ENCODE measurements around the gene CELSR1.

CELSR1 gene

DNA sequence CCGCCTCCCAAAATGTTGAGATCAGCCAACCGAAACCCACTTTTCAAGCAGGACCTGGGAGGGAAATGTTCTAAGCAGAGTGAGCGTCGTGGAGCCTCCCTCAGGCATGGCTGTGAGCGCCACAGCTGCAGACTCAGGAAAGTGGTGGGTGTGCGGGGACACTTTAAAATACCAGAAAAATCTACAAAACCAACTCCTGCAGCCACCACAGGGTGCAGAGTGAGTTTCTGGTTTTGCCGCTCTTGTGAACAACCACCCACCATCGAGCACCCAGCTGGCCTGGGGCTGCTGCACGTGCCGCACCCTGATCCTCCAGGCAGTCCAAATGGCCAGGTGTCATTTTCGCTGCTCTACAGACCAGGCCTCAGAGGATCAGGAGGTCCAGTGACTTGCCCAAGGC, 46.9 kb downstream of the CELSR1 start:
- H3K4me1 Mint-ChIP-seq, result peaks cover 3 to 5% of the 10 kb centered on the region in 2 donors
- H3K9me3 Mint-ChIP-seq, result peaks cover 0 to 3% of the 10 kb centered on the region in 2 donors
- H3K36me3 Mint-ChIP-seq, result peaks cover 0 to 4% of the 10 kb centered on the region in 2 donors
- DNase-seq (no peak), ATAC-seq (replicated peaks) (peak in 1 of 2 donors; percentile 61)
- H3K4me3 Mint-ChIP-seq, result no peak overlapping the region
- peaks cover 22 to 28% of the 10 kb centered on the region in 2 donors for H3K27me3 Mint-ChIP-seq
- H3K27ac Mint-ChIP-seq, result no peak overlapping the region

DNA sequence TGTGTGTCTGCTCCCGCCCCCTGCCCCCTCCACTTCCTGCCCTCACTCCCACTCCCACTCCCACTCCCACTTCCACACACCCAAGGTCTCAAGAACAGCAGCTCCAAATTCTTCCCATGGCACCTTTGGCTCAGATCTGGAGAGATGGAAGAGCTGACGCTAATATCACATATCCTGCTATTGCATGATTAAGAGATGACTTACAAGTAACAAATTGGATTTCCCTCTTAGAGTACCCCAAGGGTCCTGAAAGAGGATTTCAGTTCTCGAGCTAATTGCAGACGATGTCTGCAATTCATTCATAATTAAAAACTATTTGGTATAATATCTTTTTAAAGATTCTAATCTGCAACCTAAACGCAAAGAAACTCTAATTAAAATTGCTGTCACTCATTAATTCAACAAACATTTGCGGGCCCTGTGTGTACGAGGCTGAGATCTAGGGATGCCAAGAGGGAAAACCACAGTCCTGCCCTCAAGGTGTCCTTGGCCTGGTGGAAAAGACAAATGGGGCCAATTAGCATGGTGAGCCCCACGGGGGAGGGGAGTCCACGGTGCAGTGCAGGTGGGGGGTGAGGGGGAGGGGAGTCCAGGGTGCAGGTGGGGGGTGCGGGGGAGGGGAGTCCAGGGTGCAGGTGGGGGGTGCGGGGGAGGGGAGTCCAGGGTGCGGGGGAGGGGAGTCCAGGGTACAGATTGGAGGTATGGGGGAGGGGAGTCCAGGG, 50.3 kb downstream of the CELSR1 start:
- no peak for DNase-seq
- Mint-ChIP-seq H3K27me3 (peaks cover 19 to 40% of the 10 kb centered on the region in 2 donors), H3K4me1 (peaks cover 14 to 19% of the 10 kb centered on the region in 2 donors), H3K9me3 (peaks cover 0 to 3% of the 10 kb centered on the region in 2 donors), H3K27ac (no peak overlapping the region), H3K4me3 (no peak overlapping the region), H3K36me3 (peaks cover 0 to 2% of the 10 kb centered on the region in 2 donors)
- no peak for ATAC-seq (replicated peaks)

GRCh38 chr22:46484861-46485595, 52.4 kb downstream of the CELSR1 start:
- ATAC-seq (replicated peaks) (no peak), DNase-seq (no peak)
- H3K9me3 Mint-ChIP-seq, result peaks cover 0 to 3% of the 10 kb centered on the region in 2 donors
- no peak overlapping the region for H3K27ac Mint-ChIP-seq
- peaks cover 15 to 36% of the 10 kb centered on the region in 2 donors for H3K27me3 Mint-ChIP-seq
- H3K4me1 Mint-ChIP-seq, result peaks cover 24 to 31% of the 10 kb centered on the region in 2 donors
- peaks cover 0 to 2% of the 10 kb centered on the region in 2 donors for H3K36me3 Mint-ChIP-seq
- no peak overlapping the region for H3K4me3 Mint-ChIP-seq

DNA sequence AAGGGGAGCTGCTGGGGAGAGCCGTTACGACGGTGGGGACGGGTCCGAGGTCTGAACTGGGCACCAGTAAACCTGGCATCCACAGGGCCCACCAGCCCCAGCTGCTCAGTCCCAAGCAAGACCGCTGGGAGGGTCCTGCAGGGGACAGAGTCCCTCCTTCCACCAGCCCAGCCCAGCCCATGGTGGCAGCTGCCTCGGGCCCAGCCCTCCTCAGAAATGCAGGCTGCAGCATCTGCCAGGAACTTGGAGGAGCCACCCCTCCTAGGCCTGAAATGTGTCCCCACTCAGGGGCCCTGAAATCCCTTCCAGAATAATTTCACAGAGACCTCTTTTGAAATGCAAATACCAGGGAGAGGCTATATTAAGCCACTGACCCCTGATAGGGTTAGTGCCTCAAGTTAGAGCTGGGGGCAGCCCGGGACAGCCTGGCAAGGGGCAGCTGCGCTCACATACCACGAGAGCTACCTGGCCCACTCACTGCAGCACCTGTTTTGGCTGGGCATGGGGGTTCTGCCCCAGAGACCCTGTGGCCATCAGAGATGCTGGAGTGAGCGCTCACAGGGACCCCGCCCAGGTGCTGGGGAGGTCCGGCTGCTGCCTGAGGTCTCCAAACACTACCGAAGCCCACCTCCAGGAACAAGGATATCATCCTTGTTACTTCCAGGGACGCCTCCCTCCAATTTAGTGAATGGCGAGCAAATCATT, 53.1 kb downstream of the CELSR1 start:
- DNase-seq (no peak), ATAC-seq (replicated peaks) (no peak)
- Mint-ChIP-seq H3K4me3 (no peak overlapping the region), H3K27ac (no peak overlapping the region), H3K36me3 (peaks cover 0 to 2% of the 10 kb centered on the region in 2 donors), H3K4me1 (peaks cover 24 to 32% of the 10 kb centered on the region in 2 donors), H3K9me3 (peaks cover 0 to 3% of the 10 kb centered on the region in 2 donors), H3K27me3 (peaks cover 15 to 36% of the 10 kb centered on the region in 2 donors)

DNA sequence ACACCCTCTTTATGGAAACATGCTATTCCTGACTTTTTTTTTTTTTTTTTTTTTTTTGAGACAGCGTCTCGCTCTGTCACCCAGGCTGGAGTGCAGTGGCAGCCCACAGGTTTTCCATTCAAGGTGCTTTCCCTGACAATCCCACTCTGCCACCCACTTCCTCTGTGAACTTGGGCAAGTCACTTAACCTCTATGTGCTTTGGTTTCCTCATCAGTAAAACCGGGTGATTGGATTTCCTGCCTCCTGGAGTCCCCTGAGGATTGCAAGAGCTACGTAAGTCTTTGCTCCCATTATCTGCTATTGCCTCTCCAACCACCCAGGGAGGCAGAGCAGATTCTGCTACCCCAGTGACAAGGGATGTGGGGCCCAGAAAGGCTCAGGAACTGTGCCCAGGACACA, 54.1 kb downstream of the CELSR1 start:
- peak; percentile 25 for DNase-seq
- ATAC-seq (replicated peaks), result peak; percentile 73 to 79
- peaks cover 17 to 34% of the 10 kb centered on the region in 2 donors for H3K27me3 Mint-ChIP-seq
- peaks cover 24 to 32% of the 10 kb centered on the region in 2 donors for H3K4me1 Mint-ChIP-seq
- H3K36me3 Mint-ChIP-seq, result peaks cover 0 to 2% of the 10 kb centered on the region in 2 donors
- H3K27ac Mint-ChIP-seq, result peak overlapping the region; percentile 59
- no peak overlapping the region for H3K4me3 Mint-ChIP-seq
- peaks cover 0 to 3% of the 10 kb centered on the region in 2 donors for H3K9me3 Mint-ChIP-seq

DNA sequence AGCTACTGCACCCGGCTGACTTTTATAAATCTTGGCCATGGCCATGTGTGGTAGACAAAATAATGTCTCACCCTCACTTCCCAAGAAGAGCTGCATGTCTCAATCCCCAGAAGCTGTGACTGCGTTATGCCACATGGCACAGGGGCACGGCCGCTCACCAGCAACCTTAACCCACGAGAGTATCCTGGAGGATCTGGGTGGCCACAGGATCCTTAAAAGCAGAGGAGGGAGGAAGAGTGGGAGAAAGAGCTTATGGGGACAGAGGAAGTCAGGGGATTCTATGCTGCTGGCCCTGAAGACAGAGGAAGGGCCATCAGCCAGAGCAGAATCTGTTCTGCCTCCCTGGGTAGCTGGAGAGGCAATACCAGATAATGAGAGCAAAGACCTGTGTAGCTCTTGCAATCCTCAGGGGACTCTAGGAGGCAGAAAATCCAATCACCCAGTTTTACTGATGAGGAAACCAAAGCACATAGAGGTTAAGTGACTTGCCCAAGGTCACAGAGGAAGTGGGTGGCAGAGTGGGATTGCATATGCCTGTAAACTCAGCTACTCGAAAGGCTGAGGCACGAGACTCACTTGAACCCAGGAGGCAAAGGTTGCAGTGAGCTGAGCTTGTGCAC, 55.3 kb downstream of the CELSR1 start:
- Mint-ChIP-seq H3K4me1 (peaks cover 25 to 34% of the 10 kb centered on the region in 2 donors), H3K27ac (no peak overlapping the region), H3K9me3 (peaks cover 0 to 3% of the 10 kb centered on the region in 2 donors), H3K4me3 (no peak overlapping the region), H3K27me3 (peaks cover 20 to 34% of the 10 kb centered on the region in 2 donors), H3K36me3 (peaks cover 0 to 5% of the 10 kb centered on the region in 2 donors)
- no peak for DNase-seq
- no peak for ATAC-seq (replicated peaks)

DNA sequence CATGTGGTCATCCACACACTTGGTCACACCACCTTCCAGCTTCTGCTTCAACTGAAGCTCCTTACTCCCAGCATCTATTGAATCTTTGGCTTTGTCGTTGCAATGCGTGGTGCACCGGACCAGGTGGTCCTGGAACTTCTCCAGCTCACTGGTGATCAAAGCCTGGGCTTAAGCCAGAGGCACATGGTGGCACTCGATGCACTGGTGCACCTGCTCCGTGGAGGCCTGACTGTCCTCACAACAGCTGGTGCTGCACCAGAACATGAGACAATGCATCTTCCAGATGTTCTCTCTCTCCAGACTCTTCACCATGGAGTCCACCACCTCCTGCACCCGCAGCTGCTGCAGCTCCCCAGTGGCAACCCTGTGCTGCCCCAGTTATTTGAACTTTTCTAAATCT, 56.0 kb downstream of the CELSR1 start:
- no peak overlapping the region for H3K27ac Mint-ChIP-seq
- H3K4me1 Mint-ChIP-seq, result peaks cover 26 to 37% of the 10 kb centered on the region in 2 donors
- H3K27me3 Mint-ChIP-seq, result peaks cover 18 to 34% of the 10 kb centered on the region in 2 donors
- H3K36me3 Mint-ChIP-seq, result peaks cover 0 to 9% of the 10 kb centered on the region in 2 donors
- H3K4me3 Mint-ChIP-seq, result no peak overlapping the region
- no peak for DNase-seq
- no peak for ATAC-seq (replicated peaks)
- H3K9me3 Mint-ChIP-seq, result peaks cover 4 to 6% of the 10 kb centered on the region in 2 donors

- peaks cover 20 to 29% of the 10 kb centered on the region in 2 donors for H3K27me3 Mint-ChIP-seq
Observed at GRCh38 chr22:46480396-46480795, 57.0 kb downstream of the CELSR1 start.

GRCh38 chr22:46479046-46479445, 58.4 kb downstream of the CELSR1 start:
- no peak overlapping the region for H3K27ac Mint-ChIP-seq
- peaks cover 23 to 28% of the 10 kb centered on the region in 2 donors for H3K27me3 Mint-ChIP-seq
- DNase-seq (no peak), ATAC-seq (replicated peaks) (no peak)
- H3K9me3 Mint-ChIP-seq, result peaks cover 8 to 14% of the 10 kb centered on the region in 2 donors
- no peak overlapping the region for H3K4me3 Mint-ChIP-seq
- peaks cover 2 to 14% of the 10 kb centered on the region in 2 donors for H3K36me3 Mint-ChIP-seq
- peaks cover 29 to 49% of the 10 kb centered on the region in 2 donors for H3K4me1 Mint-ChIP-seq

More at GRCh38 chr22:46480396-46480795, 57.0 kb downstream of the CELSR1 start:
- no peak overlapping the region for H3K4me3 Mint-ChIP-seq
- H3K36me3 Mint-ChIP-seq, result peaks cover 0 to 10% of the 10 kb centered on the region in 2 donors
- ATAC-seq (replicated peaks) (no peak), DNase-seq (no peak)
- peaks cover 29 to 44% of the 10 kb centered on the region in 2 donors for H3K4me1 Mint-ChIP-seq
- no peak overlapping the region for H3K27ac Mint-ChIP-seq
- H3K9me3 Mint-ChIP-seq, result peaks cover 8 to 11% of the 10 kb centered on the region in 2 donors

GRCh38 chr22:46478083-46478551, 59.3 kb downstream of the CELSR1 start:
- H3K9me3 Mint-ChIP-seq, result peaks cover 8 to 14% of the 10 kb centered on the region in 2 donors

DNA sequence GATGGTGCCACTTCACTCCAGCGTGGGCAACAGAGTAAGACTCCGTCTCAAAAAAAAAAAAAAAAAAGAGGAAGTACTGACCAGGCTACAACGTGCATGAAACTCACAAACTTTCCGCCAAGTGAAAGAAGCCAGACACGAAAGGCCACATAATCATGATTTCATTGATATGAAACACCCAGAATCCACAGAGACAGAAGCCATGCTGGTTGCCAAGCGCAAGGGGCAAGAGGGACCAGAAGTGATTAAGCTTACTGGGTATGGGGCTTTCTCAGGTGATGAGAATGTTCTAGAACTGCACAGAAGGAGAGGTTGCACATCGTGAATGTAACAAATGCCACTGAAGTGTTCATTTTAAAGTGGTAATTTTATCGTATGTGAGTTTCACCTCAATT, 60.9 kb downstream of the CELSR1 start:
- ATAC-seq (replicated peaks) (peak; percentile 95), DNase-seq (peak; percentile 63)
- Mint-ChIP-seq H3K9me3 (peaks cover 8 to 11% of the 10 kb centered on the region in 2 donors), H3K27ac (peak overlapping the region; percentile 94), H3K4me1 (peaks cover 15 to 31% of the 10 kb centered on the region in 2 donors), H3K4me3 (peak overlapping the region; percentile 12 to 47), H3K36me3 (peaks cover 2 to 12% of the 10 kb centered on the region in 2 donors), H3K27me3 (peaks cover 24 to 32% of the 10 kb centered on the region in 2 donors)

More at GRCh38 chr22:46478083-46478551, 59.3 kb downstream of the CELSR1 start:
- H3K4me1 Mint-ChIP-seq, result peaks cover 24 to 43% of the 10 kb centered on the region in 2 donors
- H3K36me3 Mint-ChIP-seq, result peaks cover 2 to 12% of the 10 kb centered on the region in 2 donors
- no peak for ATAC-seq (replicated peaks)
- peaks cover 20 to 36% of the 10 kb centered on the region in 2 donors for H3K27me3 Mint-ChIP-seq
- no peak overlapping the region for H3K4me3 Mint-ChIP-seq
- H3K27ac Mint-ChIP-seq, result peak overlapping the region; percentile 38
- DNase-seq, result no peak

GRCh38 chr22:46473896-46474557, 63.4 kb downstream of the CELSR1 start:
- DNase-seq, result no peak
- peaks cover 2 to 12% of the 10 kb centered on the region in 2 donors for H3K36me3 Mint-ChIP-seq
- peaks cover 21 to 25% of the 10 kb centered on the region in 2 donors for H3K27me3 Mint-ChIP-seq
- ATAC-seq (replicated peaks), result no peak
- H3K9me3 Mint-ChIP-seq, result peaks cover 8 to 11% of the 10 kb centered on the region in 2 donors
- peaks cover 8 to 21% of the 10 kb centered on the region in 2 donors for H3K4me1 Mint-ChIP-seq
- H3K27ac Mint-ChIP-seq, result peak overlapping the region; percentile 16
- no peak overlapping the region for H3K4me3 Mint-ChIP-seq

Data from stimulated activated naive B cell treated with anti-CD40 and anti-IgM and Interleukin-4, amounts not matched to agents 10 μg/mL and 1 μg/mL and 100 μg/mL, for 72 hours (primary cell).